NCI-H1417 treated with DMSO at 0.1 percent for 48 hours (cell line): Measurements from ENCODE around the gene KCNQ2.

ENCODE experiments used
- DNase-seq: peaks from one replicate; lab custom pipeline; 2025; lab: John Stamatoyannopoulos, UW

The KCNQ2 gene

GRCh38 chr20:63356931-63357879 is 115.2 kb downstream of the KCNQ2 start:
- DNase-seq = no peak

DNA sequence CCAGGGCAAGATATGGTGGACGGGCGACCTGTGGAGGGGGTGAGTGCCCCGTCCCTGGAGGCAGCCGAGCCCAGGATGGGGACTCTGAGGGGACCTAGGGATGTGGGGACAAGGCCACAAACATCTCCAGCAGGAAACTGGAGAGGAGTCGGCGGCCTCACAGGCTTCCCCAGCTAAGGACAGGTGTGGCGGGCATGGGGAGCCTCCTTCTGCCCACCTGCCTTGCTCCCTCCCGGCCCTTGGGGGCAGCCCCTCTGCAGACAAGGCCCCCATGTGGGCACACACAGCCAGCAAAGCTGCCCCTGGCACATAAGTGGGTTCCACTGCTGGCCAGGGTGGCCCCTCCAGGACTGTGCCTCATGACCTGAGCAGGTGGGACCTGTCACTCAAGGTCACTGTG is 115.9 kb downstream of the KCNQ2 start:
- DNase-seq = no peak

- no peak for DNase-seq
Measured at GRCh38 chr20:63355781-63356295, 116.6 kb downstream of the KCNQ2 start.

GRCh38 chr20:63354636-63355350 is 117.7 kb downstream of the KCNQ2 start:
- DNase-seq = no peak

- no peak for DNase-seq
Measured at GRCh38 chr20:63352811-63353221, 119.6 kb downstream of the KCNQ2 start.

- DNase-seq = no peak
Measured at GRCh38 chr20:63351811-63352591, 120.5 kb downstream of the KCNQ2 start.

DNA sequence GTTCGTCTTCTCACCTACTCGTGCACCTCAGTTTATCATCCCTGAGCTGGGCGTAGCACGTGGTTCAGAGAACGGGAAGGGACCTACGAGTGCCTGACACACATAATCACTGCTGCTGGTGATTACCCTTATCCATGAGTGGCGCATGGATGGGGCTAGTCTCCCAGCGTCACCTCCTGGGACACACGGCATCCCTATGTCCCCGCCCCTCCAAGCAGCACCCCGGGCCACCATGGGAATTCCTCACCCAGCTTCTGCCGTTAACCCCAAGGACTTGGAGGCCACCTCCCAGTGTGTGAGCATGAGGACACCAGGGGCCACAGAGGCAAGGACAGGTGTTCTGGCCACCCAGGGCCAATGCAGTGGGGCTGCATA is 121.1 kb downstream of the KCNQ2 start:
- DNase-seq = no peak

DNA sequence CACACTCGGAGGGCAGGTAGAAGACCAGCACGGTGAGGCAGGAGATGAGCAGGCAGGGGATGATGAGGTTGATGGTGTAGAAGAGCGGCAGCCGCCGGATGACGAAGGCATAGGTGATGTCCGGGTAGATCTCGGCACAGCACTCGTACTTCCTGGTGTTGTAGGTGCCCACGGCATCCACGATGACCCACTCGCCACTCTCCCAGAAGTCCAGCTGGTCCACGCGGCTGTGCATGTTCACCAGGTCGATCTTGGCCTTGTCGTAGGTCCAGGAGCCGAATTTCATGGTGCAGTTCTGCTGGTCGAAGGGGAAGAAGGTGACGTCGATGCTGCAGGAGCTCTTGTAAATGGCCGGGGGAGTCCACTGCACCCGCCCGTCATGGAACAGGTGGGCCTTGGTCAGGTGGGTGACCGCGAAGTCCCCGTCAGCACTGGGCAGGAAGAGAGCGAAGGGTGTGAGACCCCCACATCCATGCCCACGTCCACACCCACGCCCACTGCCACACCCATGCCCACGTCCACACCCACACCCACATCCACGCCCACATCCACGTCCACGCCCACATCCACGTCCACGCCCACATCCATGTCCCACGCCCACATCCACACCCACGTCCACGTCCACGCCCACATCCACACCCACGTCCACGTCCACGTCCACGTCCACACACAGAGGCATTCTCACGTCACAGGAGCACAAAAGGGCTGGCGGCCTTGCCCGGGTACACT is 121.7 kb downstream of the KCNQ2 start:
- DNase-seq = no peak
